ENCODE measurements around the gene TCEANC2. TPM values are rescaled to one million over a fixed set of nuclear protein-coding genes. Genes with fewer than 3 reads are reported as not detected.

The TCEANC2 gene
- total and polyA plus RNA-seq, 2 donors (not counting 3 experiments of a cell fraction or from before 2014, with no cell fraction given) = 3.2 to 6.1 TPM

DNA sequence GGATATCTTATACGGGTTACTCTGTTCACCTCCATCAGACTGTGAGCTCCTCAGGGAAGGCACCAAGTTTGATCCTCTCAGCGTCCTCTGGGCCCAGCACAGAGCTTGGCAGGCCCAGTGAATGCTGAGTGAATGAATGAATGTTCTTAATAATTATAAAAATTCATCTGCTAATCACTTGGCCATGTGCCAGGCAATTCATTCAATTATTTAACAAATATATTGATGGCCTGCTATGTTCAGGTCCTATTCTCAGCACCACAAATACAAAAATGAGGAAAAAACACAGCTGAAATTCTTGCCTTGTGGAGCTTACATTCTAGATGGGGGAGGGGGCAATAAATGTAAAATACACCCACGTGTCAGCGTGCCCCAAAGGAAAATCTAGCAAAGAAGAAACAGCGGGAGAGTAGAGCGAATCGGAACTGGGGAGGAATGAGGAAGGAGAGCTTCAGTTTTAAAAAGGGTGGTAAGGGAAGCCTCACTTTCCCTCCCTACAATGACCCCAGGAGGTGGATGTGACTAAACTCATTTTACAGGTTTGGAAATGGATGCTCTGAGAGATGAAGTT is 83.6 kb downstream of the TCEANC2 start:
- dilution Hi-C loops (cut with MboI; ENCODE audit: extremely low pct_ligation_motif_present, low sequenced_read_pairs) = no loop called here
- BruUV-seq (replicated peaks) = no TSS peak

DNA sequence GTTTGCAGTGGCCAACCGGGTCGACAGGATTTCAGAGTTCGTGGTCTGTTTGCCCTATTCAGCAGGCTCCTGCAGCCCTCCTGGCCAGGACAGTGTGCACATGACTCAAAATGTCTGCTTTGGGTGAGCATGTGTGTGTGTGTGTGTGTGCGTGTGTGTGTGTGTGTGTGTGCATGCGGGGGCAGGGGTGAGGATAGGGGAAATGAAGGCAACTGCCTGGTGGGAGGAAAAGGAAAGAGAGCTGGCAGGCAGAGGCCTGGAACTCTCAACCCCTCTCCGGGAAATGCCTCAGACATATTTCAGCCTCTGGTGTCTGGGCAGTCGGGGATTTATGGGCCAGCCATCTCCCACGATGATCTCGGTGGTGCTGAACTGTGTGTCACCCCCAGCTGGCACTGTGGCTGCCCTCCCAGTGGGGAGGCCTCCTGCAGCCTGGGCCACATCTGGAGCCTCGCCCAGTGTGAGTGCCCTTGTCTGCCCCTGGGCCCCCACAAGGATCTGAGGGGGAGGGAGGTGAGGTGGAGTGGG is 84.2 kb downstream of the TCEANC2 start:
- Histone ChIP-seq H3K4me2 (ENCODE audit: insufficient read depth, low read length) (no peak overlapping the region), H3K4me3 (replicated peaks in 1 of 3; ENCODE audit: insufficient read depth in 1 of 3, low read depth in 1 of 3, low read length in 3 of 3) (no peak overlapping the region), H3K27me3 (ENCODE audit: control insufficient read depth in 2 of 2, insufficient read depth in 2 of 2, low read length in 2 of 2) (no peaks in the 10 kb centered on the region), H3K79me2 (ENCODE audit: control insufficient read depth, insufficient read depth, low read length) (no peaks in the 10 kb centered on the region), H3K4me1 (ENCODE audit: control insufficient read depth, extremely low read depth, insufficient read depth, low read length) (peaks cover 10% of the 10 kb centered on the region), H3K9me3 (replicated peaks; ENCODE audit: control insufficient read depth, insufficient read depth, low read length) (no peaks in the 10 kb centered on the region), H3K36me3 (ENCODE audit: control insufficient read depth in 2 of 2, extremely low read depth in 1 of 2, insufficient read depth in 2 of 2, low read length in 2 of 2) (no peaks in the 10 kb centered on the region), H2AFZ (ENCODE audit: low read depth, low read length) (peak overlapping the region; percentile 92), H3K9ac (replicated peaks; ENCODE audit: extremely low read depth, insufficient read depth, low read length) (no peak overlapping the region), H4K20me1 (replicated peaks; ENCODE audit: control insufficient read depth, extremely low read depth, insufficient read depth, low read length) (no peaks in the 10 kb centered on the region), H3K9me1 (replicated peaks; ENCODE audit: control insufficient read depth, extremely low read depth, insufficient read depth, low read length) (no peaks in the 10 kb centered on the region), H3K27ac (ENCODE audit: insufficient read depth, low read depth, low read length) (no peak overlapping the region)
- TF ChIP-seq FOS (IDR thresholded peaks at IDR 0.05; ENCODE audit: borderline replicate concordance, insufficient read depth, low read length) (peak; percentile 19), EZH2 (IDR thresholded peaks at IDR 0.05; ENCODE audit: borderline replicate concordance, low read depth, low read length, severe bottlenecking) (no peak)
- FAIRE-seq = peak; percentile 72
- no TSS peak for BruUV-seq (replicated peaks)
- intact Hi-C loops (cut with micrococcal nuclease) (no loop called here), dilution Hi-C loops (cut with MboI; ENCODE audit: extremely low pct_ligation_motif_present, low sequenced_read_pairs) (no loop called here)
- ChIA-PET POLR2A (no interaction called here), CTCF (interaction anchor here (0.6 to 3.0 kb wide), 11 partner anchors 8 to 352 kb away, joined by 3 to 20 read pairs (median 3); partner anchors contain the start of genes CYB5RL, IFT25 and MRPL37)
- peak; percentile 86 for DNase-seq (ENCODE audit: low read depth, low spot score)

More for the DNA sequence above, 83.6 kb downstream of the TCEANC2 start:
- Histone ChIP-seq H3K9ac (replicated peaks; ENCODE audit: extremely low read depth, insufficient read depth, low read length) (no peak overlapping the region), H3K27me3 (ENCODE audit: control insufficient read depth in 2 of 2, insufficient read depth in 2 of 2, low read length in 2 of 2) (no peaks in the 10 kb centered on the region), H3K9me3 (replicated peaks; ENCODE audit: control insufficient read depth, insufficient read depth, low read length) (no peaks in the 10 kb centered on the region), H3K9me1 (replicated peaks; ENCODE audit: control insufficient read depth, extremely low read depth, insufficient read depth, low read length) (no peaks in the 10 kb centered on the region), H3K4me1 (ENCODE audit: control insufficient read depth, extremely low read depth, insufficient read depth, low read length) (peaks cover 10% of the 10 kb centered on the region), H3K79me2 (ENCODE audit: control insufficient read depth, insufficient read depth, low read length) (no peaks in the 10 kb centered on the region), H4K20me1 (replicated peaks; ENCODE audit: control insufficient read depth, extremely low read depth, insufficient read depth, low read length) (no peaks in the 10 kb centered on the region), H3K4me2 (ENCODE audit: insufficient read depth, low read length) (no peak overlapping the region), H3K36me3 (ENCODE audit: control insufficient read depth in 2 of 2, extremely low read depth in 1 of 2, insufficient read depth in 2 of 2, low read length in 2 of 2) (no peaks in the 10 kb centered on the region), H3K27ac (ENCODE audit: insufficient read depth, low read depth, low read length) (no peak overlapping the region), H3K4me3 (replicated peaks in 1 of 3; ENCODE audit: insufficient read depth in 1 of 3, low read depth in 1 of 3, low read length in 3 of 3) (no peak overlapping the region), H2AFZ (ENCODE audit: low read depth, low read length) (peak overlapping the region; percentile 92)
- no peak for TF ChIP-seq POLR2A (IDR thresholded peaks at IDR 0.05; ENCODE audit: low read depth, low read length)
- FAIRE-seq (no peak), DNase-seq (ENCODE audit: low read depth, low spot score) (no peak)
- POLR2A ChIA-PET = no interaction called here
- CTCF ChIA-PET = interaction anchor here (0.7 to 3.0 kb wide), 6 partner anchors 8 to 63 kb away, joined by 3 to 20 read pairs (median 4); partner anchors contain the start of genes CYB5RL and MRPL37
- intact Hi-C loops (cut with micrococcal nuclease) = no loop called here
